HEK293T (cell line): Measurements from ENCODE around the gene OR2T5.
"Not testable (repeated sequence)": the region's sequence is repeated elsewhere in the genome, so short reads cannot be mapped to it uniquely, and the experiment has no call there.

Experiments used
- CTCF ChIA-PET: fragments of 350-600 bp; formaldehyde crosslinking; extraction: SDS; loops from one replicate; lab custom pipeline; 2021; ENCODE audit warnings: antibody characterized with exemption, inconsistent platforms; lab: Yijun Ruan, JAX
- POLR2A ChIA-PET: fragments of 350-600 bp; formaldehyde crosslinking; extraction: SDS; loops from one replicate; lab custom pipeline; 2020; ENCODE audit warnings: antibody characterized with exemption, inconsistent platforms; lab: Yijun Ruan, JAX
- DNase-seq: peaks from one replicate; pipeline ENCODE4 v3.0.0; 2012; ENCODE audit warnings: mixed read lengths; ENCODE audit errors: extremely low spot score

The OR2T5 gene

GRCh38 chr1:248488289-248488688 is at the start of gene OR2T5:
Gene OR2T5 (plus strand): TSS chr1:248488589. CDS start chr1:248488589, 0 bp downstream.
- POLR2A ChIA-PET, DNase-seq, CTCF ChIA-PET: not testable (repeated sequence)

GRCh38 chr1:248438668-248439067 is 49.7 kb upstream of the OR2T5 start:
- CTCF ChIA-PET, POLR2A ChIA-PET, DNase-seq: not testable (repeated sequence)

GRCh38 chr1:248439283-248439682 is 49.1 kb upstream of the OR2T5 start:
- POLR2A ChIA-PET, DNase-seq, CTCF ChIA-PET: not testable (repeated sequence)

GRCh38 chr1:248442500-248443277 is 45.7 kb upstream of the OR2T5 start:
- DNase-seq, POLR2A ChIA-PET, CTCF ChIA-PET: not testable (repeated sequence)

- CTCF ChIA-PET, POLR2A ChIA-PET, DNase-seq: not testable (repeated sequence)
Measured at GRCh38 chr1:248444603-248445002, 43.8 kb upstream of the OR2T5 start.

GRCh38 chr1:248445399-248445798 is 43.0 kb upstream of the OR2T5 start, which contains the start of gene OR2T2:
Gene OR2T2 (plus strand): TSS chr1:248445637. CDS start chr1:248452798, 7,161 bp downstream.
- CTCF ChIA-PET, DNase-seq, POLR2A ChIA-PET: not testable (repeated sequence)

- CTCF ChIA-PET, DNase-seq, POLR2A ChIA-PET: not testable (repeated sequence)
Measured at GRCh38 chr1:248448409-248449074, 39.8 kb upstream of the OR2T5 start.

GRCh38 chr1:248449821-248450465 is 38.4 kb upstream of the OR2T5 start:
- POLR2A ChIA-PET, DNase-seq, CTCF ChIA-PET: not testable (repeated sequence)

GRCh38 chr1:248450466-248451145 is 37.8 kb upstream of the OR2T5 start:
- DNase-seq, POLR2A ChIA-PET, CTCF ChIA-PET: not testable (repeated sequence)

- CTCF ChIA-PET, DNase-seq, POLR2A ChIA-PET: not testable (repeated sequence)
Measured at GRCh38 chr1:248453619-248454018, 34.8 kb upstream of the OR2T5 start.

GRCh38 chr1:248455045-248455444 is 33.3 kb upstream of the OR2T5 start:
- DNase-seq, CTCF ChIA-PET, POLR2A ChIA-PET: not testable (repeated sequence)

- POLR2A ChIA-PET, CTCF ChIA-PET, DNase-seq: not testable (repeated sequence)
Measured at GRCh38 chr1:248456635-248457034, 31.8 kb upstream of the OR2T5 start.

- DNase-seq, CTCF ChIA-PET, POLR2A ChIA-PET: not testable (repeated sequence)
Measured at GRCh38 chr1:248459117-248459516, 29.3 kb upstream of the OR2T5 start.
